Kidney epithelial cell (primary cell): Measurements from ENCODE around the gene SIGLEC11. TPM values are rescaled to one million over a fixed set of nuclear protein-coding genes. Genes with fewer than 3 reads are reported as not detected.
A peak's percentile ranks its signal among the peaks of the same experiment; 100 is the strongest.

Experiments used
- DNase-seq: peaks from one replicate; pipeline ENCODE4 v3.0.0-alpha.2; 2010; ENCODE audit warnings: low read depth
- H3K27me3 ChIP-seq: 2 replicates; pipeline ENCODE4 v1.6.0; 2011; ENCODE audit warnings: low read length; ENCODE audit not compliant: control insufficient read depth, insufficient read depth
- H3K36me3 ChIP-seq: 2 replicates; pipeline ENCODE4 v1.5.1; 2011; ENCODE audit warnings: low read length; ENCODE audit not compliant: control insufficient read depth, insufficient read depth
- H3K4me3 ChIP-seq: 2 replicates; pipeline ENCODE4 v1.5.1; 2011; ENCODE audit warnings: low read depth, mild to moderate bottlenecking, control low read depth, low read length
- total RNA-seq: library from RNA; depleted of rRNA; stranded (reverse); fragments of >200 nt; gene quantifications from 2 replicates; pipeline ENCODE4 v1.2.3, GENCODE V29; 2015
- TF ChIP-seq, protein P1 (sequence below): IDR thresholded peaks from 2 replicates; pipeline ENCODE4 v1.5.1; 2011; ENCODE audit warnings: mild to moderate bottlenecking, moderate library complexity, low read length, control low read depth, inconsistent platforms; ENCODE audit not compliant: insufficient read depth, poor library complexity, severe bottlenecking

The SIGLEC11 gene
- total RNA-seq, 1 donor from 2014 or later, result not detected

DNA sequence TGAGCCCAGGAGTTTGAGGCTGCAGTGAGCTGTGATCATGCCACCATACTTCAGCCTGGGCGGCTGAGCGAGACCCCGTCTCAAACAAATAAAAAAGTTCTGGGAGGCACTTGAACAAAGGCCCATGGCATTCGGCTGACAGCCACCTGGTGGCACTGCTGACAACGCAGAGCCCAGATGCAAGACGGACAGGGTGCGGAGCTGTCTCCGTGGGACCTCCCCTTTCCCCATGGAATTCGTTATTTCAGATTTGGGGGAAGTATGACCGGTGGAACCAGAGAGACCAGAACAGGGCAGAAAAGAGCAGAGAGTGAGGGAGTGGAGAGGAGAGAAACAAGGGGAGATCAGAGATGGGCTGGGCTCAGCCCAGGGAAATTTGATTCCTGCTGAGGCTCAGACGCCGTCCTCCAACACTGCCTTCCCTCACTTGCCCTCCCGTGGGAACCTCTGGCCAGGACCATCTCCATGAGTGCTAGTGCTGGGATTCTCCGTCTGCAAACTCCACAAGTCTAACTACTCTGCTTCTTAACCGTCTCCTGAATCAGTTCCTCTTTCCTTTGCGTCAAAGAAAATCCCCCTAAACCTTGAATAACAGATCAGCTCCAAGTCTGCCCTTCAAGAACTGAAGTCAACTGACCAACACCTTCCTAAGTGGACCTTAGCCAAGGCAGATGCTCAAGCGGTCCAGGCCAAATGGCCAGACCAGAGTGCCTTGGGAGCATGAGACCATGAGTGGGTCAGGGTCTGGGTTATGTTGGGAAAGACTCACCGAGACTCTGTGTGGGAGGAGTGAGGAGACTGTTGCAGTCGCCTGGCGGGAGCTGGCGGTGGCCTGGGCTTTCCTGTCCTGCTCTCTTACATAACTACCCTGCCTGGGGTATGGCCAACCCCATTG, 43.9 kb downstream of the SIGLEC11 start:
- Histone ChIP-seq H3K27me3 (no peaks in the 10 kb centered on the region), H3K4me3 (no peak overlapping the region), H3K36me3 (peaks cover 4% of the 10 kb centered on the region)
- TF ChIP-seq, protein P1, sequence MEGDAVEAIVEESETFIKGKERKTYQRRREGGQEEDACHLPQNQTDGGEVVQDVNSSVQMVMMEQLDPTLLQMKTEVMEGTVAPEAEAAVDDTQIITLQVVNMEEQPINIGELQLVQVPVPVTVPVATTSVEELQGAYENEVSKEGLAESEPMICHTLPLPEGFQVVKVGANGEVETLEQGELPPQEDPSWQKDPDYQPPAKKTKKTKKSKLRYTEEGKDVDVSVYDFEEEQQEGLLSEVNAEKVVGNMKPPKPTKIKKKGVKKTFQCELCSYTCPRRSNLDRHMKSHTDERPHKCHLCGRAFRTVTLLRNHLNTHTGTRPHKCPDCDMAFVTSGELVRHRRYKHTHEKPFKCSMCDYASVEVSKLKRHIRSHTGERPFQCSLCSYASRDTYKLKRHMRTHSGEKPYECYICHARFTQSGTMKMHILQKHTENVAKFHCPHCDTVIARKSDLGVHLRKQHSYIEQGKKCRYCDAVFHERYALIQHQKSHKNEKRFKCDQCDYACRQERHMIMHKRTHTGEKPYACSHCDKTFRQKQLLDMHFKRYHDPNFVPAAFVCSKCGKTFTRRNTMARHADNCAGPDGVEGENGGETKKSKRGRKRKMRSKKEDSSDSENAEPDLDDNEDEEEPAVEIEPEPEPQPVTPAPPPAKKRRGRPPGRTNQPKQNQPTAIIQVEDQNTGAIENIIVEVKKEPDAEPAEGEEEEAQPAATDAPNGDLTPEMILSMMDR, result peak; percentile 27
- no peak for DNase-seq

DNA sequence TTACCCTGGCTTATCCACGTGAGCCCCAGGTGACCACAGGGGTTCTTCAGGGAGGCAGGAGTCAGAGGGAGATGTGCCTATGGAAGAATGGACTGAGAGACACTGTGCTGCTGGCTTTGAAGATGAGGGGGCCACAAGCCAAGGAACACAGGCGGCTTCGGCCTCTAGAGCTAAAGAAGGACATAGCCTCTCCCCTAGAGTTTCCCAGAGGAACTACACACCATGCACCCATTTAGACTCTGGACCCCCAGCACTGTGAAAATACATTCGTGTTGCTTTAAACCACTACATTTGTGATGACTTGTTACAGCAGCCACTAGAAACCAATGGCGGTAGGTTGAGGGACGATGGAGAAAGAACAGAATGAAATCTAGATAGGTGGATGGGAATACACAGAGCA, 45.7 kb downstream of the SIGLEC11 start:
- H3K36me3 ChIP-seq, result peaks cover 2% of the 10 kb centered on the region
- no peaks in the 10 kb centered on the region for H3K27me3 ChIP-seq
- DNase-seq, result no peak
- H3K4me3 ChIP-seq, result no peak overlapping the region
- TF ChIP-seq, protein P1, result peak; percentile 4

DNA sequence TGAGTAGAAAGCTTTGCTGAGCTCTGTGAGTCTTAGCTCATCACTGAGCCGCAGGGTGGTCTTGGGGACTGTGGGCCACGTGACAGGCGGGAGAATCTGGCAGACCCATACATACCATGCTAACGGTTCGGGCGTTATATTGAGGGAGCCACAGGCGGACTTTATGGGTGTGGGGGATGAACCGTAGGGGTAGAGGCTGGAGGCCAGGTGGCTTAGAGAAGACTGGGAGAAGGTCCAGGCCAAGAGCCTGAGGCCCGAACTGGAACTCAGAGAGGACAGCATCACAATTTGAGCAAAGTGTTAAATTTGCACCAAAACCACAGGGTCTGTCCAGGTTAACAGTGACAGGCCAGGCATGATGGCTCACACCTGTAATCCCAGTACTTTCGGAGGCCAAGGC, 47.3 kb downstream of the SIGLEC11 start:
- Histone ChIP-seq H3K27me3 (no peaks in the 10 kb centered on the region), H3K36me3 (peaks cover 2% of the 10 kb centered on the region), H3K4me3 (no peak overlapping the region)
- TF ChIP-seq, protein P1, result no peak
- DNase-seq, result no peak

DNA sequence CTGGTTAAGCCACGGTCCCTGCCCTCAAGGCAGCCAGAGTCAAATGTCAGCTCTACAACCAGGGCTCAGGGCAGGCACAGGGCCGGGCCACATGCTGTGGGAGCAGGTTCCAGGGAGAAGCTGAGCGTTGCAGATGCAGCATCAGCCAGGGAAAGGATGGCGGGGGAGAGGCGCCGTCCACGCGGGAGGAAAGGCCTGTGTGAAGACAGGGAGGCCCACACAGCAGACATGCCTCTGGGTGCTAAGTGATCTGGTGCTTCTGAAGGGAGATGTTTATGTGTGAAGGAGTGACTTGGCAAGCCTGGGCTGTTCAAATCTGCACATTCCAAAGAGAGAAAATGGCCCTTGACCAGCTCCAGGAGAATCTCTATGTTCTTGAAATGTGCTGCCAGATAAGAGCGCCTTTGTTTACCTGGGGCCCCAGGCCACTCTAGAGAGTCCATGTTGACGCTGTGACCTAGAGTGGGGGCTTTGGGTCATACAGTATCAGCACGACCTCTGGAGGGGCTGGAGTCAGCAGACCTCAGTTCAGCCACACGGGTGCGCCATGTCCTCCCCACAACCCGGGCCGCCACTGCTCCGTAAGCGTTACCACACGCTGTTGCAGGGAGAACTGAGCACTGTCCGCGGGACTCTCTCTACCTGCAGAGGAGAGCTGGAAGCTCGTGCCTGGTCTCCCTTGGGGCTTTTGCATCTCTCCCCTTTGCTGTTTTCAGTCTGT, 47.8 kb downstream of the SIGLEC11 start:
- H3K36me3 ChIP-seq, result peaks cover 2% of the 10 kb centered on the region

DNA sequence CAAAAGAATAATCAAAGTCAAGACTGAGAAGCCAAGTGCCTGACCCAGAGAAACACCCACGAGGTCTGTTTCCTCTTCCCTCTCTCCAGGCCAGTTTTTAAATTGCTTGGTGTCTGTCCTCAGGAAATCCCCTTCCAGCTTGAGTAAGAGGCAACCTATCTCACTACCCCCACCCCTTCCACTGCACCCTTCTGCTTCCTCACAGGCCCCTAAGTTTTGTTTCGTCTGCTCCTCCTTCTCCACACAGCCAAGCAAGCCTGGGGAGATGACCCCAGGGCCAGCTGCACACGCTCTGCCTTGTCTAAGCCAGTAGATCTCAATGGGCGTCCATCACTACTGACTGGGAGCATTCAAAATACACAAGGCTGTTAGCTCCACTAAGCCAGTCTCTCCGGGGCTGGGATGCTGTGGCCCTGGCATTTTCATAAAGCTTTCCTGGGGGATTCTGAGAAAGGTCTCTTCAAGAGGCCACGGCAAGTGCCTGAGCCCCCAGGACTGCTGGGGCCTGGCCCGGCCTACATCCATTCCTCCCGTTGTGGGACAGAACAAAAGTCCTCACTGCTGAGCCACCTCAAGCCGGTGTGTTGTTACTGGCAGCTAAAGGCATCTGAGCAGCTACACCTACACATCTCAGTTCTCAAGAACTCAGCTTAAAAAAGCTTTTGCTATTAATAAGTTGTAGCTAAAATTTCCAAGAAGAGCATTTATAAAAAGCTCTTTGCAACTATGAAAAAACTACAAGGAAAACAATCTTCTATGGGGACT, 49.4 kb downstream of the SIGLEC11 start:
- TF ChIP-seq, protein P1, result no peak
- DNase-seq, result no peak
- Histone ChIP-seq H3K4me3 (no peak overlapping the region), H3K27me3 (no peaks in the 10 kb centered on the region), H3K36me3 (peaks cover 2% of the 10 kb centered on the region)

More for the DNA sequence above, 47.8 kb downstream of the SIGLEC11 start:
- no peak for DNase-seq
- Histone ChIP-seq H3K4me3 (no peak overlapping the region), H3K27me3 (no peaks in the 10 kb centered on the region)
- TF ChIP-seq, protein P1, result no peak
